ENCODE measurements around the gene TTC6.

The TTC6 gene

GRCh38 chr14:37566811-37567371 is 28.5 kb upstream of the TTC6 start:
- H3K4me3 ChIP-seq (ENCODE audit: low read depth in 1 of 2, low read length in 1 of 2), result no peak overlapping the region
- no peaks in the 10 kb centered on the region for H3K9me3 ChIP-seq
- no peaks in the 10 kb centered on the region for H3K4me1 ChIP-seq (ENCODE audit: control insufficient read depth in 1 of 2, insufficient read depth in 1 of 2, low read depth in 1 of 2, low read length in 1 of 2)
- no peaks in the 10 kb centered on the region for H3K27me3 ChIP-seq
- no peak for TF ChIP-seq CTCF (IDR thresholded peaks at IDR 0.05)
- H3K36me3 ChIP-seq, result no peaks in the 10 kb centered on the region
- no peak overlapping the region for H3K27ac ChIP-seq

GRCh38 chr14:37569729-37570128 is 25.7 kb upstream of the TTC6 start:
- Histone ChIP-seq H3K27ac (no peak overlapping the region), H3K9me3 (no peaks in the 10 kb centered on the region), H3K4me1 (ENCODE audit: control insufficient read depth in 1 of 2, insufficient read depth in 1 of 2, low read depth in 1 of 2, low read length in 1 of 2) (no peaks in the 10 kb centered on the region), H3K27me3 (no peaks in the 10 kb centered on the region), H3K4me3 (ENCODE audit: low read depth in 1 of 2, low read length in 1 of 2) (no peak overlapping the region), H3K36me3 (no peaks in the 10 kb centered on the region)
- no peak for TF ChIP-seq CTCF (IDR thresholded peaks at IDR 0.05)

- TF ChIP-seq CTCF (IDR thresholded peaks at IDR 0.05), result no peak
- H3K36me3 ChIP-seq, result no peaks in the 10 kb centered on the region
- H3K4me3 ChIP-seq (ENCODE audit: low read depth in 1 of 2, low read length in 1 of 2), result no peak overlapping the region
- H3K27me3 ChIP-seq, result no peaks in the 10 kb centered on the region
- H3K4me1 ChIP-seq (ENCODE audit: control insufficient read depth in 1 of 2, insufficient read depth in 1 of 2, low read depth in 1 of 2, low read length in 1 of 2), result no peaks in the 10 kb centered on the region
- no peaks in the 10 kb centered on the region for H3K9me3 ChIP-seq
- no peak overlapping the region for H3K27ac ChIP-seq
Measured at GRCh38 chr14:37571391-37571790, 24.0 kb upstream of the TTC6 start.

GRCh38 chr14:37573356-37573755 is 22.1 kb upstream of the TTC6 start:
- no peaks in the 10 kb centered on the region for H3K4me1 ChIP-seq (ENCODE audit: control insufficient read depth in 1 of 2, insufficient read depth in 1 of 2, low read depth in 1 of 2, low read length in 1 of 2)
- H3K27ac ChIP-seq, result no peak overlapping the region
- no peak overlapping the region for H3K4me3 ChIP-seq (ENCODE audit: low read depth in 1 of 2, low read length in 1 of 2)
- no peaks in the 10 kb centered on the region for H3K36me3 ChIP-seq
- no peak for TF ChIP-seq CTCF (IDR thresholded peaks at IDR 0.05)
- H3K9me3 ChIP-seq, result no peaks in the 10 kb centered on the region
- no peaks in the 10 kb centered on the region for H3K27me3 ChIP-seq

- no peak overlapping the region for H3K4me3 ChIP-seq (ENCODE audit: low read depth in 1 of 2, low read length in 1 of 2)
- H3K27ac ChIP-seq, result no peak overlapping the region
- no peak for TF ChIP-seq CTCF (IDR thresholded peaks at IDR 0.05)
- H3K27me3 ChIP-seq, result peaks cover 48% of the 10 kb centered on the region
- no peaks in the 10 kb centered on the region for H3K36me3 ChIP-seq
- H3K4me1 ChIP-seq (ENCODE audit: control insufficient read depth in 1 of 2, insufficient read depth in 1 of 2, low read depth in 1 of 2, low read length in 1 of 2), result no peaks in the 10 kb centered on the region
- no peaks in the 10 kb centered on the region for H3K9me3 ChIP-seq
Measured at GRCh38 chr14:37579274-37579673, 16.2 kb upstream of the TTC6 start.

- Histone ChIP-seq H3K9me3 (no peaks in the 10 kb centered on the region), H3K27ac (no peak overlapping the region), H3K27me3 (peaks cover 57% of the 10 kb centered on the region), H3K4me3 (ENCODE audit: low read depth in 1 of 2, low read length in 1 of 2) (no peak overlapping the region), H3K4me1 (ENCODE audit: control insufficient read depth in 1 of 2, insufficient read depth in 1 of 2, low read depth in 1 of 2, low read length in 1 of 2) (no peaks in the 10 kb centered on the region), H3K36me3 (no peaks in the 10 kb centered on the region)
- no peak for TF ChIP-seq CTCF (IDR thresholded peaks at IDR 0.05)
Measured at GRCh38 chr14:37580146-37580545, 15.3 kb upstream of the TTC6 start.
